Immature natural killer cell (primary cell): ENCODE measurements around the gene CD96. TPM values are rescaled to one million over a fixed set of nuclear protein-coding genes. Genes with fewer than 3 reads are reported as not detected.
"Not testable (repeated sequence)": the region's sequence is repeated elsewhere in the genome, so short reads cannot be mapped to it uniquely, and the experiment has no call there.

Experiments
- DNase-seq, 3 donors: peaks; one replicate each; pipeline ENCODE4 v3.0.0; 2022; ENCODE audit warnings: mixed read lengths in 1 of 3
- H3K27ac Mint-ChIP-seq, 6 donors: one replicate each; pipeline ENCODE4 v1.8.0; 2020; ENCODE audit warnings: mixed read lengths in 6 of 6, mild to moderate bottlenecking in 5 of 6, inconsistent platforms in 4 of 6, moderate library complexity in 3 of 6
- H3K27me3 Mint-ChIP-seq, 3 donors: one replicate each; pipeline ENCODE4 v1.8.0; 2020 to 2021; ENCODE audit warnings: low read depth in 3 of 3, mild to moderate bottlenecking in 3 of 3, mixed read lengths in 3 of 3, moderate library complexity in 3 of 3, inconsistent platforms in 1 of 3
- H3K36me3 Mint-ChIP-seq, 3 donors: one replicate each; pipeline ENCODE4 v1.8.0; 2020; ENCODE audit warnings: mixed read lengths in 3 of 3, inconsistent platforms in 2 of 3, mild to moderate bottlenecking in 2 of 3
- H3K4me1 Mint-ChIP-seq, 2 donors: one replicate each; pipeline ENCODE4 v1.8.0; 2020; ENCODE audit warnings: inconsistent platforms in 2 of 2, mild to moderate bottlenecking in 2 of 2, mixed read lengths in 2 of 2, moderate library complexity in 1 of 2
- H3K4me3 Mint-ChIP-seq, 5 donors: one replicate each; pipeline ENCODE4 v1.8.0; 2020; ENCODE audit warnings: mild to moderate bottlenecking in 5 of 5, mixed read lengths in 5 of 5, inconsistent platforms in 3 of 5, moderate library complexity in 3 of 5
- H3K9me3 Mint-ChIP-seq, 6 donors: one replicate each; pipeline ENCODE4 v1.8.0; 2020; ENCODE audit warnings: mild to moderate bottlenecking in 6 of 6, mixed read lengths in 6 of 6, inconsistent platforms in 4 of 6, moderate library complexity in 3 of 6
- polyA plus RNA-seq, 3 donors: library from polyadenylated mRNA; unstranded; fragments of 300-500 nt; fragmentation: Illumina TruSeq; gene quantifications; one replicate each; pipeline ENCODE4 v1.2.3, GENCODE V29; 2021

CD96 gene
- 100 to 1,000 TPM; 206 to 251 (median 217) TPM for polyA plus RNA-seq

- H3K4me1 Mint-ChIP-seq = peaks cover 0 to 84% of the 10 kb centered on the region in 2 donors
- peak within 1 kb of the TSS in 3 of 6 donors; percentile 97 to 99 (median 98) for H3K27ac Mint-ChIP-seq
- H3K9me3 Mint-ChIP-seq = no peaks in the 10 kb centered on the region
- peak; percentile 74 to 78 (median 77) for DNase-seq
- peaks cover 4 to 13% (median 6%) of the 10 kb centered on the region in 3 donors for H3K27me3 Mint-ChIP-seq
- peak within 1 kb of the TSS; percentile 29 to 92 (median 43) for H3K4me3 Mint-ChIP-seq
- peaks cover 9 to 10% (median 10%) of the 10 kb centered on the region in 3 donors for H3K36me3 Mint-ChIP-seq
Observed at GRCh38 chr3:111541911-111542483, at the start of gene CD96. Gene CD96 (plus strand): TSS chr3:111542197. CDS start chr3:111542249, 52 bp downstream.

GRCh38 chr3:111493276-111493675 is 48.7 kb upstream of the CD96 start:
- H3K36me3 Mint-ChIP-seq = no peaks in the 10 kb centered on the region
- H3K4me3 Mint-ChIP-seq = no peak overlapping the region
- peaks cover 1 to 7% (median 4%) of the 10 kb centered on the region in 3 donors for H3K27me3 Mint-ChIP-seq
- DNase-seq = no peak
- no peak overlapping the region for H3K27ac Mint-ChIP-seq
- H3K4me1 Mint-ChIP-seq = no peaks in the 10 kb centered on the region
- peaks cover 0 to 7% (median 2%) of the 10 kb centered on the region in 6 donors for H3K9me3 Mint-ChIP-seq

GRCh38 chr3:111496894-111497559 is 45.0 kb upstream of the CD96 start:
- peaks cover 0 to 6% (median 4%) of the 10 kb centered on the region in 3 donors for H3K27me3 Mint-ChIP-seq
- no peaks in the 10 kb centered on the region for H3K4me1 Mint-ChIP-seq
- peaks cover 0 to 2% (median under 1%) of the 10 kb centered on the region in 6 donors for H3K9me3 Mint-ChIP-seq
- H3K4me3 Mint-ChIP-seq = no peak overlapping the region
- H3K27ac Mint-ChIP-seq = no peak overlapping the region
- H3K36me3 Mint-ChIP-seq = peaks cover 0 to under 1% (median 0%) of the 10 kb centered on the region in 3 donors
- no peak for DNase-seq

GRCh38 chr3:111498022-111498421 is 44.0 kb upstream of the CD96 start:
- Mint-ChIP-seq H3K27me3 (peaks cover 0 to 6% (median 2%) of the 10 kb centered on the region in 3 donors), H3K4me3 (no peak overlapping the region), H3K27ac (no peak overlapping the region), H3K9me3 (peaks cover 0 to under 1% (median 0%) of the 10 kb centered on the region in 6 donors), H3K36me3 (peaks cover 0 to 4% (median 0%) of the 10 kb centered on the region in 3 donors), H3K4me1 (no peaks in the 10 kb centered on the region)
- no peak for DNase-seq

- no peaks in the 10 kb centered on the region for H3K27me3 Mint-ChIP-seq
- no peak for DNase-seq
- no peaks in the 10 kb centered on the region for H3K4me1 Mint-ChIP-seq
- peaks cover 0 to 4% (median 0%) of the 10 kb centered on the region in 3 donors for H3K36me3 Mint-ChIP-seq
- H3K9me3 Mint-ChIP-seq = no peaks in the 10 kb centered on the region
- H3K27ac Mint-ChIP-seq = no peak overlapping the region
- H3K4me3 Mint-ChIP-seq = no peak overlapping the region
Observed at GRCh38 chr3:111506435-111506834, 35.6 kb upstream of the CD96 start.

- no peaks in the 10 kb centered on the region for H3K27me3 Mint-ChIP-seq
- no peak overlapping the region for H3K4me3 Mint-ChIP-seq
- no peaks in the 10 kb centered on the region for H3K9me3 Mint-ChIP-seq
- no peak overlapping the region for H3K27ac Mint-ChIP-seq
- DNase-seq = no peak
- H3K4me1 Mint-ChIP-seq = no peaks in the 10 kb centered on the region
- no peaks in the 10 kb centered on the region for H3K36me3 Mint-ChIP-seq
Observed at GRCh38 chr3:111509308-111509707, 32.7 kb upstream of the CD96 start.

- DNase-seq = no peak
- Mint-ChIP-seq H3K27ac (no peak overlapping the region), H3K4me1 (no peaks in the 10 kb centered on the region), H3K27me3 (peaks cover 0 to 2% (median 0%) of the 10 kb centered on the region in 3 donors), H3K4me3 (no peak overlapping the region), H3K36me3 (no peaks in the 10 kb centered on the region), H3K9me3 (no peaks in the 10 kb centered on the region)
Observed at GRCh38 chr3:111517801-111518200, 24.2 kb upstream of the CD96 start.

GRCh38 chr3:111519178-111519855 is 22.7 kb upstream of the CD96 start:
- H3K27ac Mint-ChIP-seq = no peak overlapping the region
- peaks cover 0 to 6% (median 0%) of the 10 kb centered on the region in 3 donors for H3K27me3 Mint-ChIP-seq
- H3K36me3 Mint-ChIP-seq = no peaks in the 10 kb centered on the region
- no peaks in the 10 kb centered on the region for H3K4me1 Mint-ChIP-seq
- H3K4me3 Mint-ChIP-seq = no peak overlapping the region
- no peak for DNase-seq
- no peaks in the 10 kb centered on the region for H3K9me3 Mint-ChIP-seq

GRCh38 chr3:111521891-111522290 is 20.1 kb upstream of the CD96 start:
- Mint-ChIP-seq H3K36me3 (no peaks in the 10 kb centered on the region), H3K27ac (no peak overlapping the region), H3K4me3 (no peak overlapping the region), H3K4me1 (no peaks in the 10 kb centered on the region), H3K9me3 (no peaks in the 10 kb centered on the region), H3K27me3 (peaks cover 0 to 4% (median 0%) of the 10 kb centered on the region in 3 donors)
- DNase-seq = no peak

- H3K36me3 Mint-ChIP-seq, H3K4me3 Mint-ChIP-seq, DNase-seq, H3K27me3 Mint-ChIP-seq, H3K4me1 Mint-ChIP-seq, H3K27ac Mint-ChIP-seq, H3K9me3 Mint-ChIP-seq: not testable (repeated sequence)
Observed at GRCh38 chr3:111524486-111524885, 17.5 kb upstream of the CD96 start.

- no peak for DNase-seq
- Mint-ChIP-seq H3K9me3 (peaks cover 0 to 4% (median 0%) of the 10 kb centered on the region in 6 donors), H3K36me3 (peaks cover 0 to 3% (median 0%) of the 10 kb centered on the region in 3 donors), H3K4me1 (peaks cover 0 to 7% of the 10 kb centered on the region in 2 donors), H3K27ac (no peak overlapping the region), H3K27me3 (peaks cover 0 to 4% (median 0%) of the 10 kb centered on the region in 3 donors), H3K4me3 (no peak overlapping the region)
Observed at GRCh38 chr3:111531446-111531845, 10.6 kb upstream of the CD96 start.

GRCh38 chr3:111534701-111535100 is 7.3 kb upstream of the CD96 start:
- peaks cover 0 to 22% of the 10 kb centered on the region in 2 donors for H3K4me1 Mint-ChIP-seq
- no peak for DNase-seq
- H3K27me3 Mint-ChIP-seq = peaks cover 0 to 2% (median 2%) of the 10 kb centered on the region in 3 donors
- no peak overlapping the region for H3K4me3 Mint-ChIP-seq
- peaks cover 0 to 3% (median 0%) of the 10 kb centered on the region in 3 donors for H3K36me3 Mint-ChIP-seq
- no peak overlapping the region for H3K27ac Mint-ChIP-seq
- H3K9me3 Mint-ChIP-seq = peaks cover 0 to 4% (median 0%) of the 10 kb centered on the region in 6 donors

- Mint-ChIP-seq H3K27me3 (peaks cover 2 to 6% (median 2%) of the 10 kb centered on the region in 3 donors), H3K4me3 (no peak overlapping the region), H3K4me1 (peaks cover 0 to 54% of the 10 kb centered on the region in 2 donors), H3K9me3 (no peaks in the 10 kb centered on the region), H3K27ac (peak overlapping the region in 3 of 6 donors; percentile 88 to 98 (median 89)), H3K36me3 (no peaks in the 10 kb centered on the region)
- no peak for DNase-seq
Observed at GRCh38 chr3:111538111-111538510, 3.9 kb upstream of the CD96 start.

- no peaks in the 10 kb centered on the region for H3K36me3 Mint-ChIP-seq
- no peak for DNase-seq
- H3K4me3 Mint-ChIP-seq = peak overlapping the region; percentile 40 to 89 (median 79)
- peaks cover 0 to 58% of the 10 kb centered on the region in 2 donors for H3K4me1 Mint-ChIP-seq
- no peaks in the 10 kb centered on the region for H3K9me3 Mint-ChIP-seq
- peaks cover 3 to 7% (median 3%) of the 10 kb centered on the region in 3 donors for H3K27me3 Mint-ChIP-seq
- H3K27ac Mint-ChIP-seq = peak overlapping the region in 4 of 6 donors; percentile 88 to 99 (median 94)
Observed at GRCh38 chr3:111538681-111539083, 3.3 kb upstream of the CD96 start.
